Gastroesophageal sphincter (tissue), 4 donors: ENCODE measurements around the gene ZNF648. TPM values are rescaled to one million over a fixed set of nuclear protein-coding genes. Genes with fewer than 3 reads are reported as not detected.
"Not testable (repeated sequence)": the region's sequence is repeated elsewhere in the genome, so short reads cannot be mapped to it uniquely, and the experiment has no call there.

Source experiments
- ATAC-seq: fragments of 150-250 bp; one replicate; pipeline ENCODE4 v1.9.1; 2016; ENCODE audit warnings: mild to moderate bottlenecking, moderate library complexity
- H3K27ac ChIP-seq, 4 donors: fragments of 200-600 bp; sonication (generic) in 3 of 4; 1 replicate in 3 of 4; 2 replicates in 1 of 4; pipeline ENCODE4 v1.5.1; 2016 to 2019
- H3K27me3 ChIP-seq: fragments of 200-600 bp; sonication (generic); one replicate; pipeline ENCODE4 v1.5.1; 2019
- H3K36me3 ChIP-seq, 2 donors: fragments of 200-600 bp; sonication (generic); one replicate each; pipeline ENCODE4 v1.5.1; 2019; ENCODE audit warnings: control low read depth in 1 of 2
- H3K4me1 ChIP-seq, 3 donors: fragments of 200-600 bp; sonication (generic); 1 replicate in 2 of 3; 2 replicates in 1 of 3; pipeline ENCODE4 v1.5.1; 2016 to 2019; ENCODE audit warnings: control low read depth in 2 of 3
- H3K4me3 ChIP-seq, 2 donors: fragments of 200-600 bp; sonication (generic); one replicate each; pipeline ENCODE4 v1.5.1; 2019; ENCODE audit warnings: mild to moderate bottlenecking in 1 of 2, moderate library complexity in 1 of 2
- H3K9me3 ChIP-seq, 3 donors: fragments of 200-600 bp; sonication (generic); one replicate each; pipeline ENCODE4 v1.5.1; 2017 to 2019; ENCODE audit warnings: control low read depth in 2 of 3
- CTCF ChIP-seq, 4 experiments: fragments of 200-600 bp in 2 of 4; fragments of 450-650 bp in 2 of 4; sonication (generic) in 1 of 4; IDR thresholded peaks; one replicate each; pipeline ENCODE4 v1.5.1; 2017 to 2019; ENCODE audit warnings: antibody characterized with exemption in 4 of 4, mild to moderate bottlenecking in 2 of 4, moderate library complexity in 2 of 4
- EP300 ChIP-seq: sonication (generic); formaldehyde crosslinking; IDR thresholded peaks from one replicate; pipeline ENCODE4 v1.6.1; 2017; ENCODE audit warnings: antibody characterized with exemption, mild to moderate bottlenecking
- POLR2A ChIP-seq, 2 donors: fragments of 450-650 bp; IDR thresholded peaks; one replicate each; pipeline ENCODE4 v1.6.1; 2017; ENCODE audit warnings: antibody characterized with exemption in 2 of 2, mild to moderate bottlenecking in 2 of 2, moderate library complexity in 1 of 2
- POLR2AphosphoS5 ChIP-seq: sonication (generic); formaldehyde crosslinking; IDR thresholded peaks from one replicate; pipeline ENCODE4 v1.6.1; 2017; ENCODE audit warnings: antibody characterized with exemption
- WGBS, 2 donors: methylation state at CpG; one replicate each; pipeline ENCODE4 v1.1.5; 2018; ENCODE audit warnings: low coverage in 1 of 2; 5-methylcytosine and 5-hydroxymethylcytosine counted together
- total RNA-seq, 4 donors: library from RNA; depleted of rRNA; stranded (reverse); fragments of >200 nt; gene quantifications; one replicate each; pipeline ENCODE4 v1.1.0, GENCODE V29; 2016

The ZNF648 gene
- total RNA-seq, 4 donors from 2014 or later = not detected

GRCh38 chr1:182102043-182102416, 40.5 kb upstream of the ZNF648 start:
- WGBS, 2 donors = 71 to 78% methylated on average over 3 of the region's 3 CpGs
- H3K27me3 ChIP-seq = no peaks in the 10 kb centered on the region
- H3K4me3 ChIP-seq = no peak overlapping the region
- H3K4me1 ChIP-seq = no peaks in the 10 kb centered on the region
- ATAC-seq = no peak
- no peak overlapping the region for H3K27ac ChIP-seq
- no peak for TF ChIP-seq EP300
- TF ChIP-seq POLR2A (IDR thresholded peaks at IDR 0.05) = no peak
- no peak for TF ChIP-seq POLR2AphosphoS5
- TF ChIP-seq CTCF (IDR thresholded peaks at IDR 0.05) = no peak
- H3K9me3 ChIP-seq = peaks cover 0 to 6% (median 0%) of the 10 kb centered on the region in 3 donors
- no peaks in the 10 kb centered on the region for H3K36me3 ChIP-seq

- Histone ChIP-seq H3K4me3 (no peak overlapping the region), H3K9me3 (peaks cover 0 to 4% (median 0%) of the 10 kb centered on the region in 3 donors), H3K4me1 (no peaks in the 10 kb centered on the region), H3K27ac (no peak overlapping the region), H3K27me3 (no peaks in the 10 kb centered on the region), H3K36me3 (no peaks in the 10 kb centered on the region)
- no peak for ATAC-seq
- TF ChIP-seq EP300 (no peak), CTCF (IDR thresholded peaks at IDR 0.05) (no peak), POLR2AphosphoS5 (no peak), POLR2A (IDR thresholded peaks at IDR 0.05) (no peak)
- WGBS, 2 donors = 20 to 30% methylated on average over 4 to 8 of the region's 8 CpGs
These were observed 40.0 kb upstream of the ZNF648 start for GRCh38 chr1:182101415-182102042.

GRCh38 chr1:182098301-182098700, 36.8 kb upstream of the ZNF648 start:
- Histone ChIP-seq H3K4me3 (no peak overlapping the region), H3K4me1 (no peaks in the 10 kb centered on the region), H3K27ac (no peak overlapping the region), H3K9me3 (peaks cover 0 to 4% (median 0%) of the 10 kb centered on the region in 3 donors), H3K36me3 (no peaks in the 10 kb centered on the region), H3K27me3 (no peaks in the 10 kb centered on the region)
- TF ChIP-seq POLR2AphosphoS5 = no peak
- no peak for TF ChIP-seq POLR2A (IDR thresholded peaks at IDR 0.05)
- no peak for TF ChIP-seq CTCF (IDR thresholded peaks at IDR 0.05)
- no peak for TF ChIP-seq EP300
- whole genome bisulfite sequencing, 2 donors = 77 to 79% methylated on average over 4 of the region's 4 CpGs
- ATAC-seq = no peak

GRCh38 chr1:182095946-182096345, 34.4 kb upstream of the ZNF648 start:
- TF ChIP-seq POLR2AphosphoS5 = no peak
- TF ChIP-seq POLR2A (IDR thresholded peaks at IDR 0.05) = no peak
- no peak for TF ChIP-seq CTCF (IDR thresholded peaks at IDR 0.05)
- TF ChIP-seq EP300 = no peak
- no peak for ATAC-seq
- H3K27ac ChIP-seq = no peak overlapping the region
- peaks cover 0 to 5% (median 0%) of the 10 kb centered on the region in 3 donors for H3K4me1 ChIP-seq
- 33 to 100% methylated on average over 1 of the region's 2 CpGs for WGBS, 2 donors
- no peaks in the 10 kb centered on the region for H3K36me3 ChIP-seq
- no peaks in the 10 kb centered on the region for H3K27me3 ChIP-seq
- no peak overlapping the region for H3K4me3 ChIP-seq
- peaks cover 0 to 4% (median 0%) of the 10 kb centered on the region in 3 donors for H3K9me3 ChIP-seq

- not testable (repeated sequence) for H3K4me3 ChIP-seq, ATAC-seq, H3K27me3 ChIP-seq, H3K9me3 ChIP-seq, H3K27ac ChIP-seq, H3K4me1 ChIP-seq, H3K36me3 ChIP-seq
- 89 to 92% methylated on average over 5 of the region's 5 CpGs for WGBS, 2 donors
These were observed 33.0 kb upstream of the ZNF648 start for GRCh38 chr1:182094514-182095005.
